Epithelial cell of esophagus (primary cell): ENCODE measurements around the gene CCL20.
A peak's percentile ranks its signal among the peaks of the same experiment; 100 is the strongest.

Source experiments
- DNase-seq: peaks from one replicate; pipeline ENCODE4 v3.0.0; 2010; ENCODE audit warnings: low read depth
- H3K4me3 ChIP-seq: 2 replicates; pipeline ENCODE4 v1.5.1; 2011; ENCODE audit warnings: mild to moderate bottlenecking, low read length, control low read depth
- TF ChIP-seq, protein P1 (sequence below): IDR thresholded peaks from 2 replicates; pipeline ENCODE4 v1.5.1; 2011; ENCODE audit warnings: low read depth, mild to moderate bottlenecking, low read length, control low read depth, inconsistent platforms; ENCODE audit not compliant: insufficient read depth; ENCODE audit errors: missing control alignments

The CCL20 gene

DNA sequence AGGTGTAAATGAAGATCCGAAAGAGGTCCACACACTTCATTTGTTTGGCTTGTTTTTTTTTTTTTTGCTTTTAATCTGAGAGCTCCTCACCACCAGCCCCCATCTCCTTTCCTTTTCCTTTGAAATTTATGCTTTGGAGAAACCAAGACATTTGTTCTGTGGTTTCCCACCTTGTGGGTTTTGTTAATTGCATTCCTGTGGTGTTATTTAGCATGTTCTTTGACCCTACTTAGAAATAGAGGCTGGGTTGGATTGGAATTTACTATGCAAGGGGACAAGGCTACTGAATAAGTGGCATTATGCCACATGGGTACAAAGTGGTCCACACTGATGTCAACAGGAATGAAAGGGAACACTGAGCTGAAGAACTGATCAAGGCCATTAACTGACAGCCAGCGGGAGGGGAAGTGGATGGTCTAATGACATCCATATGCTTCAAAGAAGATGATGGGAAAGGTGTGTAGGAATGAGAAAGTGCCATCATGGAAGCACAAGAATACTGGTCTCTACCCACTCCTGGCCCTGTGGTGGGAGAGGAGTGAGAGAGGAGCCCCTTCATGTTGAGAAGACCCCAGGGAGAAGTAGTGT, 8.9 kb downstream of the CCL20 start:
- DNase-seq: no peak
- TF ChIP-seq, protein P1, sequence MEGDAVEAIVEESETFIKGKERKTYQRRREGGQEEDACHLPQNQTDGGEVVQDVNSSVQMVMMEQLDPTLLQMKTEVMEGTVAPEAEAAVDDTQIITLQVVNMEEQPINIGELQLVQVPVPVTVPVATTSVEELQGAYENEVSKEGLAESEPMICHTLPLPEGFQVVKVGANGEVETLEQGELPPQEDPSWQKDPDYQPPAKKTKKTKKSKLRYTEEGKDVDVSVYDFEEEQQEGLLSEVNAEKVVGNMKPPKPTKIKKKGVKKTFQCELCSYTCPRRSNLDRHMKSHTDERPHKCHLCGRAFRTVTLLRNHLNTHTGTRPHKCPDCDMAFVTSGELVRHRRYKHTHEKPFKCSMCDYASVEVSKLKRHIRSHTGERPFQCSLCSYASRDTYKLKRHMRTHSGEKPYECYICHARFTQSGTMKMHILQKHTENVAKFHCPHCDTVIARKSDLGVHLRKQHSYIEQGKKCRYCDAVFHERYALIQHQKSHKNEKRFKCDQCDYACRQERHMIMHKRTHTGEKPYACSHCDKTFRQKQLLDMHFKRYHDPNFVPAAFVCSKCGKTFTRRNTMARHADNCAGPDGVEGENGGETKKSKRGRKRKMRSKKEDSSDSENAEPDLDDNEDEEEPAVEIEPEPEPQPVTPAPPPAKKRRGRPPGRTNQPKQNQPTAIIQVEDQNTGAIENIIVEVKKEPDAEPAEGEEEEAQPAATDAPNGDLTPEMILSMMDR: no peak
- no peak overlapping the region for H3K4me3 ChIP-seq

DNA sequence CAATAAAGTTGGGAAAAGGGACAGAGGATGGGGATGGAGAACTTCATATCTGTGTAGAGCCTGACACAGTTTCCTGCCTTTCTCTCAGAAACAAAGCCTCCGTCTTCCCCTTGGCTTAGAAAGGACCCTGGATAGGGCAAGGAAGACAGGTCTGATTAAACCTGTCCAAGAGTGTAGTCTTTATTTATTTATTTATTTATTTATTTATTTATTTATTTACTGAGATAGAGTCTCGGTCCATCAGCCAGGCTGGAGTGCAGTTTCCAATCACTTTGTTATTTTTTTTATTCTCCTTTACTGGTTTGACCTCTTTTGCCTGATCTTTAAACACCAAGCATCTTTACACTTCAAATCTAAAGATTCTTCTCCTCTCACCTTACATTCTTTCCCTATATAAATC, 10.3 kb downstream of the CCL20 start:
- no peak for DNase-seq
- TF ChIP-seq, protein P1: no peak
- H3K4me3 ChIP-seq: no peak overlapping the region

DNA sequence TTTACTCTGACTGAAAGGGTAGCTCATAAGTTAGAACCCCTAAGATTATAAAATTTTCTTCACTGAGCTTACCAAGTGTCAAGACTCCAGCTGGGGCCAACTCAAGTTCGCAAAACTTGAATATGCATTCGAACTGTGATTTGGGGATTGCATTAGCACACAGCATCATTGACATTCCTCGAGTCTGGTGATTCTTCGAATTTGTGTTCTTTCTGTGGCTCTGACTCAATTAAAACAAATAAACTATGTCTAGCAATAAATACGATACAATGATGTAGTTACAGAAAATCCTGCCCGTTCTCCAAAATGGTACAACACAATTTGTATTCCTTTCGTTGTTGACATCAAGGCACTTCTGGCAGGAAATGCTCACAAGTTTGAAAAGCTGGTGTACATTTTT, 11.1 kb downstream of the CCL20 start:
- no peak for DNase-seq
- no peak overlapping the region for H3K4me3 ChIP-seq
- TF ChIP-seq, protein P1: no peak

DNA sequence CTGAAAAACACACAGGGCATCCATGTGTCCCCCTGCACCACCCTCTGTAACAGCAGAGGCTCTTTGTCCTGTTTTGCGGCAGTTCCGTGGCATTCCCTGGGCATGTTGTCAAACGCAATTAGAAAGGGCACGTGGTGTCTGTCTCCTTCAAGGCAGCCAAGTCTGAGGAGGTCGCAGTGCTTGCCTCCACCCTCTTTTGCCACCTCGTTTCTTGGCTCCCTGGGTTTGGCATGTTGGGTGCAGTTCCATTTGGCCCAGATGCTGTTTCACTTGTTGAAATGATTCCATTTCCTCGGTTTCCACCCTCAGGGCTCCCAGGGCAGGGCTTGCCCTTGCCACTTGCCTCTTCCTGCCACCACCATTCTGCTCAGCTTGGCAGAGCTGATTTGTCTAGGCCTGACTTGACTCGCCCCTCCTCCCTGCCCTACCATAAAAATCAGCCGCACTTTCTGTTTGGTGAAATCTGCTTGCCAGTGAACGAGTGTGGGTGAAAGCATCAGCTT, 12.4 kb downstream of the CCL20 start:
- no peak overlapping the region for H3K4me3 ChIP-seq
- peak; percentile 66 for DNase-seq
- TF ChIP-seq, protein P1: no peak

DNA sequence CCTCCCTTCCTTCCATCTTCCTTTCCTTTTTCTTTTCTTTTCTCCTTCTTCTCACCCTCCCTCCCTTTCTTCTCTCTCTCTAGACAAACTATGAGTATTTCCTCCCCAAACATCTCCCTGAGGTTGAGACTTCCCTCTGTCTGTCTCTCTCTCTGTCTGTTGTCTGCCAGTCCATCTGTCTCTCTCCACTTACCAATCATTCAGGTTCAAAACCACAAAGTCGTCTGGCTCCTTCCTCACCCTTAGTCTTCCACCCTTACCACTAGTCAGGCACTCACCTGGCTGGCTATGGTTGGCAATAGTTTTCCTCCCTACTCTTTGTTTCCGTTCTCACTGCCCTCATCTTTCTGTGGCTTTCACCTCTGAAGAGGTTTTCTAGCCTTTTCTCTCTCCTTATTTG, 12.9 kb downstream of the CCL20 start:
- TF ChIP-seq, protein P1: no peak
- H3K4me3 ChIP-seq: no peak overlapping the region
- no peak for DNase-seq

DNA sequence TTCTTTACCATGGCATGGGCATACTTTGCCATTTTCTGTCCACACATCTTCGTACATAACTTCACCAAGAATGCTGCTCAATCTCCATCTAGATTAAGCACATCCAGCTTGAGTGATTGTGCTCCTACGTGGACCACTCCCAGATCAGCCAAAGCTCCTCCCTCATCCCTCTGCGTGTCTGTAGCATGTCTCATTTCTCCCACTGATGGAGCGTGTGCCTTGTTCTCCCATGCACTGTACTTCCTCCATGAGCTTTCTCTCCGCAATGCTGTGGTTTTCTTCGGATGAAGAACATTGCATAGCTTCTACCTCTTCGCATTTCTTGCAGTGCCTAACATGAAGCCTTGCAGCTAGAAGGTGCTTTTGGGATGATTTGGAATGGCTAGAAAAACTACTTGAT, 13.5 kb downstream of the CCL20 start:
- TF ChIP-seq, protein P1: no peak
- no peak for DNase-seq
- no peak overlapping the region for H3K4me3 ChIP-seq

DNA sequence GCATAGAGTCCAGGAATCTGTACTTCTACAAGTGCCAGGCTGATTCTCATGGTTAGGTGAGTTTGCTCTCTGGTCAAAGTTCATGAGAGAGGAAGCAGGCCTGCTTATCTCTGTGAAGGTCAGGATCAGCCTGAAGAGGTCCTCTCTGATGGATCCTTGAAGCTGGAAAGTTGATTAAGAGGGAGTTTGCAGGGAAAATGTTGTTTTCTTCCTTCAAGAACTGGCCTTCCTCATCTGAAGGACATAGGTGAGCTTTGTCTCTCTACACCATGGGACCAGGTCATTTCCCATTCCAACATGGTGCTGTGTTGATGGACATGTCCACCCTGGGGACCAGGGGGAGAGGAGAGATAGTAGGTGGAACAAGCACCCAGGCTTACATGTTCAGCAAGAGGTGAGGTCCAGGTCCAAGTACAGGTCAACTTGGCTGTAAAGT, 14.9 kb downstream of the CCL20 start:
- H3K4me3 ChIP-seq: no peak overlapping the region
- TF ChIP-seq, protein P1: no peak
- no peak for DNase-seq
